ENCODE results near the gene LTBP3.

DNA sequence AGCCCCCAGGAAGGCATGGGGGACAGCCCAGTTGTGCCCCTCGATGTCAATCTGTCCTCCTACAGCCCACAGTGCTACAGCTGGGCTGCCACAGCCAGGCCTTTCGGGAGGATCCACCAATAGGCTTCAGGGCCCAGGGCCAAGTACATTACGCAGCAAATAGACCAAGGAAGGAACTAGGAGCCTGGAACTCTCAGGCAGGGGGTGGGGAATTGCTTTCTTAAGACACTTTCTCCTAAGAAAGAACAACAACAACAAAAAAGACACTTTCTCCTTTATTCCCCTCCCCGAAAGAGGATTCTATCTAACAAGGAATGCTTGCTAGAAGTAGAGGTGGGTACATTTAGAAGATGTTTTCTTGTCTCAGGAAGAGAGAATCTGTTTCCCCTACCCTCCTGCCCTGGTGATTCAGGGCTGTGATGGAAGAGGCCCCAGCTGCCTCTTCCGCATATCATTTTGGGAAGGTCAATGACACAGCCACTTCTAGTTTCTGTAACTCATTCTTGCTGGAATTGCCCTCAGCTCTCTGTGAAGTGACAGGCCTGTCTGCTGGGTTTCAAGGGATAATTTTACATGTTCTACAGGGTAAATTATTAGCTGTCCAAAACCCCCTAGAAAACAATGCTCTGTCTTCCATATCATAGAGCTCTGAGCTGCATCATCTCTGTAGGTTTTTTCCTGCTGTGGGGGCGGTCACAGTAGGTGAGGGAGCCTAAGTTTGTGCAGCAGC, 65.4 kb downstream of the LTBP3 start:
- TF ChIP-seq, protein P1, sequence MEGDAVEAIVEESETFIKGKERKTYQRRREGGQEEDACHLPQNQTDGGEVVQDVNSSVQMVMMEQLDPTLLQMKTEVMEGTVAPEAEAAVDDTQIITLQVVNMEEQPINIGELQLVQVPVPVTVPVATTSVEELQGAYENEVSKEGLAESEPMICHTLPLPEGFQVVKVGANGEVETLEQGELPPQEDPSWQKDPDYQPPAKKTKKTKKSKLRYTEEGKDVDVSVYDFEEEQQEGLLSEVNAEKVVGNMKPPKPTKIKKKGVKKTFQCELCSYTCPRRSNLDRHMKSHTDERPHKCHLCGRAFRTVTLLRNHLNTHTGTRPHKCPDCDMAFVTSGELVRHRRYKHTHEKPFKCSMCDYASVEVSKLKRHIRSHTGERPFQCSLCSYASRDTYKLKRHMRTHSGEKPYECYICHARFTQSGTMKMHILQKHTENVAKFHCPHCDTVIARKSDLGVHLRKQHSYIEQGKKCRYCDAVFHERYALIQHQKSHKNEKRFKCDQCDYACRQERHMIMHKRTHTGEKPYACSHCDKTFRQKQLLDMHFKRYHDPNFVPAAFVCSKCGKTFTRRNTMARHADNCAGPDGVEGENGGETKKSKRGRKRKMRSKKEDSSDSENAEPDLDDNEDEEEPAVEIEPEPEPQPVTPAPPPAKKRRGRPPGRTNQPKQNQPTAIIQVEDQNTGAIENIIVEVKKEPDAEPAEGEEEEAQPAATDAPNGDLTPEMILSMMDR (IDR thresholded peaks at IDR 0.05; ENCODE audit: poor library complexity): no peak
- no peak for TF ChIP-seq EZH2phosphoT487 (IDR thresholded peaks at IDR 0.05; ENCODE audit: low read depth, severe bottlenecking, unreplicated experiment)
